H4 (cell line): ENCODE data around the gene PPM1N. TPM values are rescaled to one million over a fixed set of nuclear protein-coding genes. Genes with fewer than 3 reads are reported as not detected.
"Not testable (repeated sequence)": the region's sequence is repeated elsewhere in the genome, so short reads cannot be mapped to it uniquely, and the experiment has no call there.

Experiments used
- DNase-seq: peaks from one replicate; pipeline ENCODE4 v3.0.0-alpha.2; 2015; ENCODE audit warnings: low spot score
- total RNA-seq: library from RNA; depleted of rRNA; stranded (reverse); fragments of >200 nt; shearing (Covaris generic); gene quantifications from 2 replicates; pipeline ENCODE4 v1.2.3, GENCODE V29; 2014

Gene PPM1N
- total RNA-seq, 1 experiment from 2014 or later: 1.1 TPM

DNA sequence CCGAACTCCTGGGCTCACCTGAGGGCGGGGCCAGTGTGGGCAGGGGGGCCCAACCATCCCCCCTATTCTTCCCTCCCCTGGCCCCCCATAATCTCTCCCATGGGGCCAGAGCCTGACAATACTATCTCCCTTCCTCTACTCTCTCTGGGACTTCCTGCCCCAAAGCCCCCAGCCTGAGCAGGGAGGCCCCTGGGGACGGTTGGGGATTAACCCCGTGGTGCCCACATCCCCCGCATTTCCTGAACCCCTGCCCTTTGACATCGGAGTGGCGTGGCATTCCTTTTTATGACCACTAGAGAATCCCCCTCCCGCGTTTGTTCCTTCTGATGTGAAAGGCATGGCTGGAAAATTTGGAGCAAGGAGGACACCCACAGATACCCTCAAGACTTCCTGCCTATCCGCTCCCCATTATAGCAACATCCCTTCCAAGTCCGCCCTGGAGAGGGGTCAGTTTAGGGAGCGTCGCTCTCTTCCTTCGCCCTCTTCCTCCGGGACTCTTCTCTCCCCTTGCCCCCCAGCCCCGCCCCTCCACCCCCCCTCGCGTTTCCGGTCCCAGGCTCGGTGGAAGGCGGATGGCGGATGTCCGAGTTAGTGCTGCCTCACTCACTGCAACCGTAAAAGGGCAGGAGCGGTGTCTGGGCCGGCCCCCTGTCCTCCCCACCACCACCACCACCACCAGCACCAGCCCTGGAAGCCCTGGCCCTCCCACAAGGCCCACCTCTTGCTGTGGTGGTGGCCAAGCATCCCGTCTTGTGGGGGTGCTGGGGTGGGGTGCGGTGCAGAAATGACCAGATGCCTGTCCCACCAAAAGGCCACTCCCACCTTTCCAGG is 10.8 kb downstream of the PPM1N start:
- DNase-seq: peak; percentile 67

GRCh38 chr19:45509692-45510015 is 11.4 kb downstream of the PPM1N start:
- no peak for DNase-seq

DNA sequence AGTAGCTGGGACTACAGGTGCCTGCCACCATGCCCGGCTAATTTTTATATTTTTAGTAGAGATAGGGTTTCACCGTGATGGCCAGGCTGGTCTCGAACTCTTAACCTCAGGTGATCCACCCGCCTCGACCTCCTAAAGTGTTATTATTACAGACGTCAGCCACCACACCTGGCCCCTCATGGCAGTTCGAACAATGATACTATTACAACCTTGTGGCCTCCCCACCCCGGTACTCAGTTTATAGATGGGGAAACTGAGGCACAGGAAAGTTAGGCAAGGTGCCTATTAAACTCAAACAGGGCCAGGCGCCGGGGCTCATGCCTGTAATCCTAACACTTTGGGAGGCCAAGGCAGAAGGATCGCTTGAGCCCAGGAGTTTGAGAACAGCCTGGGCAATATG is 12.1 kb downstream of the PPM1N start:
- DNase-seq: not testable (repeated sequence)

GRCh38 chr19:45511074-45511473 is 12.8 kb downstream of the PPM1N start:
- no peak for DNase-seq

DNA sequence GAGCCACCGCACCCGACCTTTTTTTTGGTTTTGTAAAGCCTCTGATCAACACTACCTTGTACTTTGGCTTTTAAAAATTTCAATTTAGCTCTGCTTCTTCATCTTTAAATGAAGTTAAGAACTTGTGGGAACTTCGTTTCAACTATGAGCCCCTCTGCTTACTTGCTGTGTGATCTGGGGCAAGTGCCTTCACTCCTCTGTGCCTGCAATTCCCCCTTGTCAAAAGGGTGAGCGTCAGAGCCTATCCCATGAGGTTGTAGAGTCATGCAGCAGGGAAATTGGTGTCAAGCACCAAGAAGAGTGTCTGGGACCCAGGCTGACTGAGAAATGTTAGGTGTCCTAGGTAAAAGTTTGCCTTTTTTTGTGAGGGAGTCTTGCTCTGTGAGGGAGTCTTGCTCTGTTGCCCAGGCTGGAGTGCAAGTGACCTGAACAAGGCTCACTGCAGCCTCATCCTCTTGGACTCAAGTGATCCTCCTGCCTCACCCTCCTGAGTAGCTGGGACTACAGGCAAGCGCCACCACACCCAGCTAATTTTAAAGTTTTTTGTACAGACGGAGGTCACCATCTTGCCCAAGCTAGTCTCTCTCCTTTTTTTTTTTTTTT is 14.7 kb downstream of the PPM1N start:
- no peak for DNase-seq

- DNase-seq: no peak
Measured at GRCh38 chr19:45514376-45515051, 16.3 kb downstream of the PPM1N start.

DNA sequence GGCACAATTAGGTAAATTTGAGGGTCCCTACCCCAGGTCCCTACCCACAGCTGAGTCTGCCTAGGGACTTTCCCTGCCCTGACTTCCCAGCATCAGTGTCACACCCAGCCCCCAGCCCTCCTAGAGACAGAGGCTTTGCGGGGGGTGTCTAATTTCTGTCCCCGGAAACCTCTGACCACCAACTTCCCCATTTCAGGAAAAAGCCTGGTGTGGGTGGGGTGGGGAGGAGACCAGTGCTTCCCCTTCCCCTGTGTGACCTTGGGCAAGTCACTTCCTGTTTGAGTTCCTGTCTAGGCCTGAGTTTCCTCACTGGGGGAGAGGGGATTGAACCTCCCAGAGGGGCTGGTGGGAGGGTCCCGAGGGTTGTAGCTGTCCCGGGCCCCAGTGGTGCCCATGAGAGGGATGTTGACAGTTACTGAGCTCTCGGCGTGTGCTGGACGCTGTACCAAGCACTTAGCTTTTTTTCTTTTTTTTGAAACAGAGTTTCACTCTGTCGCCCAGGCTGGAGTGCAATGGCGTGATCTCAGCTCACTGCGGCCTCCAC is 16.9 kb downstream of the PPM1N start:
- DNase-seq: no peak

- DNase-seq: no peak
Measured at GRCh38 chr19:45515807-45516401, 17.7 kb downstream of the PPM1N start.

- DNase-seq: no peak
Measured at GRCh38 chr19:45517238-45517637, 19.0 kb downstream of the PPM1N start.

DNA sequence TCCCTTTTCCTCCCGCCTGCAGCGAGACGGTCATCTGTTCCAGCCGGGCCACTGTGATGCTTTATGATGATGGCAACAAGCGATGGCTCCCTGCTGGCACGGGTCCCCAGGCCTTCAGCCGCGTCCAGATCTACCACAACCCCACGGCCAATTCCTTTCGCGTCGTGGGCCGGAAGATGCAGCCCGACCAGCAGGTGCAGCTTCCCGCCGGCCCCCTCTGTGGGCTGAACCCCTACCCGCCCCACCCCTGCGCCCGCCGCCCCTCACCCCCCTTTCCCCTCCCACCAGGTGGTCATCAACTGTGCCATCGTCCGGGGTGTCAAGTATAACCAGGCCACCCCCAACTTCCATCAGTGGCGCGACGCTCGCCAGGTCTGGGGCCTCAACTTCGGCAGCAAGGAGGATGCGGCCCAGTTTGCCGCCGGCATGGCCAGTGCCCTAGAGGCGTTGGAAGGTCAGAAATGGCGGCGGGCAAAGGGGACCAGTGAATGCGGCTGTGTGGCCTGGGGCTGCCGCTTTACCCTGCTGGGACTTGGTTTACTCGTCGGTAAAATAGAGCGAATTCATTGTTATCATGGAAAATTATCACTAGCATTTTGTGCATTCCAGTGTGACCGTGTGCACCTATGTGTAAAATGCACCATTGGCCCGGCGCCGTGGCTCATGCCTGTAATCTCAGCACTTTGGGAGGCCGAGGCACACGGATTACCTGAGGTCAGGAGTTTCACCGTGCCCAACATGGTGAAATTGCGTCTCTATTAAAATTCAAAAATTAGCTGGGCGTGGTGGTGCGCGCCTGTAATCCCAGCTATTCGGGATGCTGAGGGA is 19.6 kb downstream of the PPM1N start:
- no peak for DNase-seq

DNA sequence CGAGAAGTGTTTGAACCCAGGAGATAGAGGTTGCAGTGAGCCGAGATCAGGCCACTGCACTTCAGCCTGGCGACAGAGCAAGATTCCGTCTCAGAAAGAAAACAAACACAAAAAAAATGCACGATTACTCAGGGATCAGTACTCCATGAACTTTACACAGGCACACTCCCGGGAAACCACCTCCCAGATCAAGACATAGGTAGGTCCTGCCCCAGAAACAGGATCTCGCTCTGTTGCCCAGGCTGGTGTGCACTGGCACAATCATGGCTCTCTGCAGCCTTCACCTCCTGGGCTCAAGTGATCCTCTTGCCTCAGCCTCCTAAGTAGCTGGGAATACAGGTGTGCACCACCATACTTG is 20.2 kb downstream of the PPM1N start:
- no peak for DNase-seq

DNA sequence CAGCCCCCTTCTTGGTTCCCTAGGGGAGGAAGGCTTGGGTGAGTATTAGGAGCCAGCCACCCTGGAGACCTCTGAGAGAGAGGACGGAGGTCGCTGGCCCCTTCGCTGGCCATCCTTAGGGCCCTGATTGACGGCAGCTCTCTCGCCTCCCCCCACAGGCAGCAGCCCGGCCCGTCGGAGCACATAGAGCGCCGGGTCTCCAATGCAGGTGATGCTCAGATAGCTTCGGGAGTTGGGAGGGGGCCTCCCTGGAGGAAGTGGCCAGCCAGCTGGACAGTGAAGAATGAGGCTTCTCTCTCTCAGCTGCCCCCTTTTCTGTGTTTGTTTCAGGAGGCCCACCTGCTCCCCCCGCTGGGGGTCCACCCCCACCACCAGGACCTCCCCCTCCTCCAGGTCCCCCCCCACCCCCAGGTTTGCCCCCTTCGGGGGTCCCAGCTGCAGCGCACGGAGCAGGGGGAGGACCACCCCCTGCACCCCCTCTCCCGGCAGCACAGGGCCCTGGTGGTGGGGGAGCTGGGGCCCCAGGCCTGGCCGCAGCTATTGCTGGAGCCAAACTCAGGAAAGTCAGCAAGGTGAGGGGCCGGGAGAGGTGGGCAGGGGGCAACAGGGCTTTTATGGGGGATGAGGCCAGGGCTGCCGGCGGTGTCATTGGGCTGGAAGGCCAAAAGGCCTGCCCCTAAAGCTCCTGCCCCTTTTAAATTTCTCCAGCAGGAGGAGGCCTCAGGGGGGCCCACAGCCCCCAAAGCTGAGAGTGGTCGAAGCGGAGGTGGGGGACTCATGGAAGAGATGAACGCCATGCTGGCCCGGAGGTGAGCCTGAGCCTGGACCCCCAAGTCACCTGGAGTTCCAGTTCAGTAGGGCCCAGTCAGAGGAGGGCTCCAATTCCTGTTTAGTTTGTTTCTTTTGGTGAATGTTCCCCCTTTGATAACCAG is 24.0 kb downstream of the PPM1N start:
- DNase-seq: no peak

GRCh38 chr19:45523642-45524256 is 25.5 kb downstream of the PPM1N start:
- peak; percentile 71 for DNase-seq

DNA sequence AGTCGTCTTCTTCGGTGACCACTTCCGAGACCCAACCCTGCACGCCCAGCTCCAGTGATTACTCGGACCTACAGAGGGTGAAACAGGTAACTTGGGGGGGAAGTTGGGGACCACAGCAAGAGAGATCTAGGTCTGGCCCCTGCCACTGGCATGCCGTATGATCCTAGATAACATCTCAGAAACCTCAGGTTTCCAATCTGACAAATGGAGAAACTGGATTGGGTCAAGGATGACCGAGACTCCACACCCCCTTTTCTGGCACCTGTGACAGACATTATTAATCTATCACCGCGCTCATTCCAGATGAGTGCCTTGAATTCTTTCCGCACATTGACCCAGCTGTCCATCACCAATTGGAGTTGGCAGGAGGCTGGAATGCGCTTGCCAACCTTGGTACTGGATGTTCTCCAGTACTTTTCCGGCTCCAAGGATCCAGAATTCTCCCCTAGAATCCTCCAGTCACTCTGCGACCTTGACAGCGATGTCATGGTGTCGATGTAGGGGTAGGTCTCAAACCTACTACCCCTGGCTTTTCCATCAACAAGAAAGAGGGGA is 26.4 kb downstream of the PPM1N start:
- DNase-seq: no peak

DNA sequence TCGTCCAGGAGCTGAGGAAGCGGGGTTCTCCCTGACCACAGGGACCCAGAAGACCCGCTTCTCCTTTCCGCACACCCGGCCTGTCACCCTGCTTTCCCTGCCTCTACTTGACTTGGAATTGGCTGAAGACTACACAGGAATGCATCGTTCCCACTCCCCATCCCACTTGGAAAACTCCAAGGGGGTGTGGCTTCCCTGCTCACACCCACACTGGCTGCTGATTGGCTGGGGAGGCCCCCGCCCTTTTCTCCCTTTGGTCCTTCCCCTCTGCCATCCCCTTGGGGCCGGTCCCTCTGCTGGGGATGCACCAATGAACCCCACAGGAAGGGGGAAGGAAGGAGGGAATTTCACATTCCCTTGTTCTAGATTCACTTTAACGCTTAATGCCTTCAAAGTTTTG is 27.9 kb downstream of the PPM1N start:
- peak; percentile 30 for DNase-seq

GRCh38 chr19:45526971-45527370 is 28.7 kb downstream of the PPM1N start:
- no peak for DNase-seq

DNA sequence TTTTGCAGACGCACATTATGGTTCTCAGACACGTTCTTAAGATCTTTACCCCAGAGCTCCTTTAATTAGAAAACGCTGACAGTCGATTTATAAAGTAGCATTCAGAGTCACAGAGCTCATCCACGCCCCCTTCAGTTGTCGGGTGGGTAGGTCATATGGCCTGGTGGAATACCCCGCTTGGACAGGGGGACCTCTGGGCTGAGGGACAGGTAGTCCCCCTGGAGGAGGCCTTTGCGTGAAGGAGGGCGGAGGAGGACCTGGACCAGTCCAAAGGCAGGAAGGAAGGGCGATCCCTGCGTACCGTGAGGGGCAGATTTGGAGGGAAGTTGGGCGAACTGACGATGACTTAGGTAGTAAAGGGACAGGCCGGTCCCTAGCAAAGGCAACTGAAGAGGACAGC is 29.5 kb downstream of the PPM1N start:
- no peak for DNase-seq

DNA sequence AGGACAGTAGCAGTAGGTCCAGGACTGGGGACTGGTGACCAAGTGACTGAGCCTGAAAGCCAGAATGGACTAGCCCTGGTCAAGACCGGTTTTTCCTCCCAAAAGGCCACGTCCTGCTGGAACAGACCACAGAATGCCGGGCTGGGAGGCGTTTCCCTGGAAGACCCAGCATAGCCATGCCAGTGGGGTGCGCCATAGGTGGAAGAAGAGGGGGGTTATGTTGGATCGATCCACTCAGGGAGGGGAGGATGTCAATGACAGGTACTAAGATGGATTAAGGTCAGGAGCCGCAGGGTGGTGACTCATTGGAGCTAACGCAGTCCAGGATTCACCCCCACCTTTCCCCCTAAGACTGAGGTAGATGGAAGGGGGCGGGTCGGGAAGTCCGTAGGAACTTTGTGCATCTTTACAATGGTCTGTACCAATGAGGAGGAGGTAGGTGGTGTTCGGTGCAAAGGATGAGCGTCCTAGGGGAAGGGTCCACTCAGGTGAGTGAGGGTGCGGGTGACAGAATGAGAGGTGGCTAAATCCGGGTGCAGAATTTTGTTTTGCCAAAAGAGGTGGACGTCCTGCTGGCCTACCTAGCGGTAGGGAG is 30.0 kb downstream of the PPM1N start:
- DNase-seq: no peak

DNA sequence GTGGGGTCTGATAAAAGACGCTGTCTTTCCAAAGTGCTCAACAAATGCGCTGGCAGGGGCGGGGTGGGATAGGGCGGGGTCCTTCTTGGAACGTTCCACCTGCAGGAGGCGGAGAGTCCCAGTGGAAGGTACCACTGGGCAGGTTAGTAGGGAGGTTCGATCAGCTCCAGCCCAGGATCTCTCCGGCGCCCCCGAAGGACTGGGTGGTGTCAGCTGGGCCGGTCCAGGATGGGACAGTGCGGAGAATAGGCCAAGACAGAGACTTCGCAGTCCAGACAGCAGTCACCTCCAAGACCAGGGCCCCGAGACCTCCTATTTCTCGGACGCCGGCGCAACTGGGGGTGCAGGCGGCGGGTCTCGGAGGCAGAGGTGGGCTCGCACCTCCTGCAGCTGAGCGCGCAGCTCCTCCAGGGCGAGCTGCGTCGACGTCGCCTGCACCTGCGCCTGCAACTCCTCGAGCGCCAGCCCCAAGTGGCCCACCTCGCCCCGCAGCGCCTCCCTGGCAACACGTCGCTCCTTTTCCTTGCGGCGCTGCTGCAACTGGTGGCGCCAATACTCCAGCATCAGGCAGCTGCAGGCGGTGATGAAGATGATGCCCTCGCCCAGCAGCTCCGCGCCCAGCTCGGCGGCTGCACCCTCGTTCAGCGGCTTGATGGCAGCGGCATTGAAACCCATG is 30.6 kb downstream of the PPM1N start:
- no peak for DNase-seq
